H1 (cell line): ENCODE data around the gene IDUA. TPM values are rescaled to one million over a fixed set of nuclear protein-coding genes. Genes with fewer than 3 reads are reported as not detected.

Experiments used
- CTCF ChIA-PET: fragments of 300-600 bp; sonication (Branson Sonifier 250); formaldehyde crosslinking; loops from one replicate; lab custom pipeline; 2021; ENCODE audit not compliant: partially characterized antibody; lab: Charles Lee
- POLR2A ChIA-PET: fragments of 300-600 bp; sonication (Branson Sonifier 250); formaldehyde crosslinking; loops from one replicate; lab custom pipeline; 2021; ENCODE audit warnings: inconsistent platforms; ENCODE audit not compliant: partially characterized antibody; lab: Charles Lee
- DNase-seq, 2 experiments: peaks; one replicate each; pipeline versions ENCODE4 v3.0.0 to v3.0.0-alpha.2; 2010 to 2022; ENCODE audit warnings: low spot score in 2 of 2, low read depth in 1 of 2, mixed read lengths in 1 of 2
- FAIRE-seq: peaks from 2 replicates; lab custom pipeline; 2011; peaks lifted over from hg19 to GRCh38; lab: Jason Lieb, UNC
- H2AFZ ChIP-seq: 2 replicates; pipeline ENCODE4 v1.8.1; 2012; ENCODE audit warnings: low read length, inconsistent platforms
- H2AK5ac ChIP-seq: 2 replicates; pipeline ENCODE4 v1.6.1; 2013; ENCODE audit warnings: low read depth, low read length
- H2BK120ac ChIP-seq: replicated peaks from 2 replicates; pipeline ENCODE3; 2013; ENCODE audit warnings: low read depth, low read length, inconsistent platforms
- H2BK12ac ChIP-seq: 2 replicates; pipeline ENCODE4 v1.6.1; 2013; ENCODE audit warnings: low read depth, low read length
- H2BK15ac ChIP-seq: 2 replicates; pipeline ENCODE4 v1.6.1; 2013; ENCODE audit warnings: low read length
- H2BK20ac ChIP-seq: 2 replicates; pipeline ENCODE4 v1.6.1; 2013; ENCODE audit warnings: low read length
- H2BK5ac ChIP-seq: 2 replicates; pipeline ENCODE4 v1.6.1; 2013; ENCODE audit warnings: low read depth, low read length
- H3K14ac ChIP-seq: 2 replicates; pipeline ENCODE4 v1.6.1; 2013; ENCODE audit warnings: inconsistent platforms; ENCODE audit not compliant: insufficient read length
- H3K18ac ChIP-seq: 2 replicates; pipeline ENCODE4 v1.6.1; 2013; ENCODE audit warnings: low read length; ENCODE audit errors: extremely low read depth
- H3K23ac ChIP-seq: 2 replicates; pipeline ENCODE4 v1.6.1; 2013; ENCODE audit warnings: inconsistent platforms; ENCODE audit not compliant: insufficient read length
- H3K23me2 ChIP-seq: 2 replicates; pipeline ENCODE4 v1.6.1; 2013; ENCODE audit warnings: low read depth, low read length
- H3K27ac ChIP-seq: 2 replicates; pipeline ENCODE4 v1.6.1; 2011; ENCODE audit warnings: low read depth, low read length, inconsistent platforms
- H3K27me3 ChIP-seq, 4 experiments: replicated peaks in 1 of 4; 1 replicate in 1 of 4; 2 replicates in 3 of 4; pipeline versions ENCODE4 v1.6.1 to v1.8.1; 2011 to 2013; ENCODE audit warnings: low read length in 3 of 4, mild to moderate bottlenecking in 3 of 4, inconsistent platforms in 2 of 4, mixed read lengths in 2 of 4, moderate library complexity in 1 of 4; ENCODE audit not compliant: control insufficient read depth in 3 of 4, insufficient read depth in 3 of 4; ENCODE audit errors: extremely low read depth in 1 of 4
- H3K36me3 ChIP-seq, 4 experiments: 2 replicates each; pipeline versions ENCODE4 v1.6.1 to v1.8.1; 2011 to 2013; ENCODE audit warnings: mild to moderate bottlenecking in 4 of 4, low read length in 3 of 4, moderate library complexity in 2 of 4, control low read depth in 1 of 4, inconsistent platforms in 1 of 4; ENCODE audit not compliant: insufficient read depth in 4 of 4, control insufficient read depth in 2 of 4
- H3K4ac ChIP-seq: replicated peaks from 2 replicates; pipeline ENCODE3; 2013; ENCODE audit warnings: low read length, low read depth, mixed read lengths, inconsistent platforms; ENCODE audit not compliant: insufficient read length
- H3K4me1 ChIP-seq, 4 experiments: replicated peaks in 1 of 4; 1 replicate in 1 of 4; 2 replicates in 3 of 4; pipeline versions ENCODE4 v1.6.1 to v1.8.1; 2011 to 2013; ENCODE audit warnings: low read length in 3 of 4, inconsistent platforms in 2 of 4, mixed read lengths in 1 of 4; ENCODE audit not compliant: insufficient read depth in 4 of 4, control insufficient read depth in 3 of 4
- H3K4me2 ChIP-seq, 2 experiments: 2 replicates each; pipeline versions ENCODE4 v1.6.1 to v1.8.1; 2011 to 2013; ENCODE audit warnings: low read depth in 2 of 2, low read length in 2 of 2, control low read depth in 1 of 2, inconsistent platforms in 1 of 2, mild to moderate bottlenecking in 1 of 2; ENCODE audit not compliant: insufficient read depth in 1 of 2
- H3K4me3 ChIP-seq, 4 experiments: fragments of 200-600, 300-600 bp in 1 of 4; sonication (generic), shearing (Covaris generic), sonication (Bioruptor Twin) in 1 of 4; 2 replicates each; pipeline versions ENCODE4 v1.5.1 to v1.8.1; 2011 to 2016; ENCODE audit warnings: low read length in 4 of 4, low read depth in 3 of 4, control low read depth in 2 of 4, inconsistent platforms in 2 of 4, mild to moderate bottlenecking in 2 of 4, mixed read lengths in 1 of 4, moderate library complexity in 1 of 4; ENCODE audit not compliant: insufficient read depth in 2 of 4; ENCODE audit errors: extremely low read depth in 1 of 4
- H3K56ac ChIP-seq: replicated peaks from 2 replicates; pipeline ENCODE3; 2013; ENCODE audit warnings: low read depth, mild to moderate bottlenecking, mixed read lengths, low read length, inconsistent platforms; ENCODE audit not compliant: insufficient read length
- H3K79me1 ChIP-seq: 2 replicates; pipeline ENCODE4 v1.6.1; 2013; ENCODE audit warnings: low read depth, low read length, control low read depth
- H3K79me2 ChIP-seq, 2 experiments: 2 replicates each; pipeline versions ENCODE4 v1.6.1 to v1.8.1; 2012 to 2013; ENCODE audit warnings: low read length in 2 of 2, mild to moderate bottlenecking in 2 of 2, inconsistent platforms in 1 of 2; ENCODE audit not compliant: insufficient read depth in 2 of 2, control insufficient read depth in 1 of 2
- H3K9ac ChIP-seq, 4 experiments: replicated peaks in 1 of 4; 1 replicate in 1 of 4; 2 replicates in 3 of 4; pipeline versions ENCODE4 v1.6.1 to v1.8.1; 2011 to 2013; ENCODE audit warnings: low read depth in 3 of 4, low read length in 3 of 4, control low read depth in 2 of 4, mild to moderate bottlenecking in 2 of 4, moderate library complexity in 2 of 4, inconsistent platforms in 1 of 4; ENCODE audit errors: extremely low read depth in 1 of 4
- H3K9me3 ChIP-seq, 2 experiments: 2 replicates each; pipeline versions ENCODE4 v1.6.1 to v1.8.1; 2012 to 2013; ENCODE audit warnings: mild to moderate bottlenecking in 2 of 2, moderate library complexity in 2 of 2, control low read depth in 1 of 2, inconsistent platforms in 1 of 2, low read depth in 1 of 2, low read length in 1 of 2, mixed read lengths in 1 of 2; ENCODE audit not compliant: insufficient read depth in 2 of 2
- H4K20me1 ChIP-seq, 2 experiments: replicated peaks in 1 of 2; 2 replicates each; pipeline versions ENCODE3 to v1.8.1; 2011 to 2013; ENCODE audit warnings: inconsistent platforms in 2 of 2, low read length in 2 of 2, mild to moderate bottlenecking in 1 of 2; ENCODE audit not compliant: insufficient read depth in 2 of 2, control insufficient read depth in 1 of 2
- H4K5ac ChIP-seq: 2 replicates; pipeline ENCODE4 v1.6.1; 2013; ENCODE audit warnings: low read length, low read depth, mixed read lengths, inconsistent platforms; ENCODE audit not compliant: insufficient read length
- H4K8ac ChIP-seq: 2 replicates; pipeline ENCODE4 v1.8.0; 2013; ENCODE audit warnings: mild to moderate bottlenecking, moderate library complexity, low read length, inconsistent platforms; ENCODE audit not compliant: insufficient read depth; ENCODE audit errors: extremely low read depth
- H4K91ac ChIP-seq: replicated peaks from 2 replicates; pipeline ENCODE3; 2013; ENCODE audit warnings: low read length, mixed read lengths, inconsistent platforms; ENCODE audit not compliant: insufficient read length
- BRCA1 ChIP-seq: IDR thresholded peaks from 2 replicates; pipeline ENCODE4 v1.6.1; 2012; ENCODE audit warnings: low read depth, low read length, improper control_type of control experiment
- CBX8 ChIP-seq: fragments of 300-800, 300-1000 bp; sonication (generic); IDR thresholded peaks from 2 replicates; pipeline ENCODE4 v1.7.1; 2016; ENCODE audit warnings: low read depth, low read length, borderline replicate concordance
- CEBPB ChIP-seq: IDR thresholded peaks from 2 replicates; pipeline ENCODE4 v1.6.1; 2012; ENCODE audit warnings: low read depth, low read length
- CHD1 ChIP-seq: IDR thresholded peaks from 2 replicates; pipeline ENCODE4 v1.6.1; 2012; ENCODE audit warnings: low read depth, low read length, improper control_type of control experiment
- HDAC2 ChIP-seq, 2 experiments: fragments of 300-600 bp in 1 of 2; sonication (generic) in 1 of 2; IDR thresholded peaks; 2 replicates each; pipeline ENCODE4 v1.6.1; 2011 to 2012; ENCODE audit warnings: low read depth in 2 of 2, low read length in 2 of 2, mild to moderate bottlenecking in 2 of 2, moderate library complexity in 2 of 2, borderline replicate concordance in 1 of 2, inconsistent platforms in 1 of 2
- JUN ChIP-seq: IDR thresholded peaks from 2 replicates; pipeline ENCODE4 v1.6.1; 2011; ENCODE audit warnings: low read depth, mild to moderate bottlenecking, improper control_type of control experiment, low read length
- KDM1A ChIP-seq: fragments of 200-600, 300-600 bp; sonication (generic); IDR thresholded peaks from 2 replicates; pipeline ENCODE4 v1.7.1; 2016; ENCODE audit warnings: mild to moderate bottlenecking, low read length, borderline replicate concordance
- KDM5A ChIP-seq: fragments of 200-600 bp; IDR thresholded peaks from 2 replicates; pipeline ENCODE4 v1.7.1; 2012; ENCODE audit warnings: mild to moderate bottlenecking, low read length, inconsistent platforms, mixed read lengths
- NRF1 ChIP-seq: IDR thresholded peaks from 2 replicates; pipeline ENCODE4 v1.6.1; 2011; ENCODE audit warnings: mild to moderate bottlenecking, low read depth, low read length, improper control_type of control experiment
- POLR2AphosphoS5 ChIP-seq: IDR thresholded peaks from 2 replicates; pipeline ENCODE4 v1.6.1; 2011; ENCODE audit warnings: low read depth, low read length
- RBBP5 ChIP-seq: IDR thresholded peaks from 2 replicates; pipeline ENCODE4 v1.7.1; 2012; ENCODE audit warnings: low read depth, mild to moderate bottlenecking, inconsistent platforms, low read length, moderate library complexity, borderline replicate concordance
- SP1 ChIP-seq: IDR thresholded peaks from 2 replicates; pipeline ENCODE4 v1.6.1; 2011; ENCODE audit warnings: low read depth, low read length
- SRF ChIP-seq: IDR thresholded peaks from 2 replicates; pipeline ENCODE4 v1.6.1; 2011; ENCODE audit warnings: mild to moderate bottlenecking, low read depth, low read length, moderate library complexity
- SUZ12 ChIP-seq: fragments of 200-600 bp; sonication (generic); IDR thresholded peaks from 2 replicates; pipeline ENCODE4 v1.6.1; 2012; ENCODE audit warnings: mild to moderate bottlenecking, inconsistent platforms, low read length, moderate library complexity, mixed read lengths
- TBP ChIP-seq: IDR thresholded peaks from 2 replicates; pipeline ENCODE4 v1.6.1; 2011; ENCODE audit warnings: low read depth, low read length, improper control_type of control experiment
- TEAD4 ChIP-seq: IDR thresholded peaks from 2 replicates; pipeline ENCODE4 v1.6.1; 2012; ENCODE audit warnings: low read depth, low read length, inconsistent platforms, mixed read lengths
- WGBS, 2 experiments: shearing (Covaris generic) in 1 of 2; methylation state at CpG; one replicate each; pipeline versions ENCODE4 v1.1.6 to v1.1.7; 2013 to 2015; ENCODE audit warnings: low lambda C conversion rate in 2 of 2, mixed read lengths in 2 of 2, inconsistent platforms in 1 of 2, low coverage in 1 of 2, missing lambda C conversion rate in 1 of 2; ENCODE audit not compliant: insufficient replicate concordance in 2 of 2, insufficient coverage in 1 of 2, insufficient read length in 1 of 2; ENCODE audit errors: extremely low coverage in 1 of 2, missing lambda C conversion rate in 1 of 2; 5-methylcytosine and 5-hydroxymethylcytosine counted together
- polyA plus RNA-seq, 7 experiments: library from polyadenylated mRNA; depleted of rRNA in 3 of 7; stranded (reverse) in 5 of 7; unstranded in 2 of 7; fragments of >200 nt in 5 of 7; fragments of 200-250 nt in 2 of 7; gene quantifications; 1 replicate in 5 of 7; 2 replicates in 1 of 7; 4 replicates in 1 of 7; pipeline versions ENCODE4 v1.2.1 to v1.2.3, GENCODE V29; 2011 to 2013; ENCODE audit warnings: missing spikeins in 2 of 7, mixed read lengths in 2 of 7
- total RNA-seq: library from RNA; stranded (reverse); fragmentation: NEBNext Ultra II Directional; extraction: Animal tissue kit (Norgen Biotek cat#: 25700); gene quantifications from 2 replicates; pipeline ENCODE4 v1.2.1, GENCODE V29; 2021

Gene IDUA
- total and polyA plus RNA-seq, 2 of the 8 experiments (the other 6 are each of a cell fraction or from before 2014, with no cell fraction given): 2.8 to 4.8 TPM

DNA sequence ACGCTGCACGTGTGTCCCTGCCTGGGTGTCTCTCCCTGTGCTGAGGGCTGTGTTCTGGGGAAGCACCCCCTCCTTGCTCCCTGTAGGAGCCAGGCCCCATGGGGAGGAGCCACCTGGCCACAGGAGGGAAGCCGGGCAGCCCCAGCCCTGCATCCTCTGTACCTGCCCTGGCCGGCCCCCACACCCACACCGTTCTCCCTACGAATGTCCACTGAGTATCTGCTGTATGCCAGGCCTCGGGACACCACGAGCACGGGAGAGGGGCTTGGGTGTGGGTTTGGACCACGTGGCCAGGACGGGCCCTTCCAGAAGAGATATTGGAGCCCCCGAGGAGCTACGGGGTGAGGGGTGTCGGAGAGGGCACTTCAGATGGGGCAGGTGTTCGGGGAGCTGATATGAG lies 30.9 kb downstream of the IDUA start:
- H3K9ac ChIP-seq: no peak overlapping the region
- H2BK12ac ChIP-seq: no peak overlapping the region
- no peaks in the 10 kb centered on the region for H3K36me3 ChIP-seq
- H2BK20ac ChIP-seq: no peak overlapping the region
- no peaks in the 10 kb centered on the region for H3K23me2 ChIP-seq
- no peak overlapping the region for H3K4ac ChIP-seq
- 90% methylated on average over 5 of the region's 15 CpGs; no CpG with 5 or more reads in 1 of the 2 experiments for WGBS, 2 experiments
- H2AK5ac ChIP-seq: no peak overlapping the region
- ChIA-PET POLR2A (interaction anchor here (2.0 kb wide), 1 partner anchor 15 kb away, joined by 7 read pairs; no protein-coding TSS in a partner anchor), CTCF (no interaction called here)
- H3K4me2 ChIP-seq: no peak overlapping the region
- no peak overlapping the region for H3K4me3 ChIP-seq
- H3K79me2 ChIP-seq: no peaks in the 10 kb centered on the region
- FAIRE-seq (no peak), DNase-seq (no peak)
- peaks cover 6% of the 10 kb centered on the region for H3K79me1 ChIP-seq
- no peak overlapping the region for H2BK120ac ChIP-seq
- no peak overlapping the region for H3K18ac ChIP-seq
- H3K56ac ChIP-seq: no peak overlapping the region
- peaks cover 5 to 19% of the 10 kb centered on the region in 2 experiments for H4K20me1 ChIP-seq
- H3K14ac ChIP-seq: no peak overlapping the region
- H2BK5ac ChIP-seq: no peak overlapping the region
- H3K9me3 ChIP-seq: no peaks in the 10 kb centered on the region
- H3K23ac ChIP-seq: no peak overlapping the region
- peak overlapping the region; percentile 25; the same call in 1 of the 2 replicates for H4K8ac ChIP-seq
- peaks cover 0 to 4% (median 2%) of the 10 kb centered on the region in 4 experiments; a peak in 3 of 7 replicates for H3K27me3 ChIP-seq
- no peak overlapping the region for H2BK15ac ChIP-seq
- H4K91ac ChIP-seq: no peak overlapping the region
- H4K5ac ChIP-seq: no peak overlapping the region
- H2AFZ ChIP-seq: no peak overlapping the region
- peaks cover 0 to 6% (median 2%) of the 10 kb centered on the region in 4 experiments; a peak in 4 of 7 replicates for H3K4me1 ChIP-seq
- H3K27ac ChIP-seq: no peak overlapping the region
- TF ChIP-seq SUZ12 (no peak), HDAC2 (IDR thresholded peaks at IDR 0.05; ENCODE audit: borderline replicate concordance in 1 of 2, low read depth in 2 of 2, low read length in 2 of 2) (no peak), SP1 (no peak), TEAD4 (no peak), CHD1 (no peak), JUN (no peak), BRCA1 (no peak), NRF1 (no peak), KDM1A (no peak), KDM5A (no peak), POLR2AphosphoS5 (no peak), RBBP5 (no peak), CEBPB (no peak), TBP (no peak), SRF (no peak), CBX8 (no peak)
